NOMO-1 (cell line): ENCODE results near the gene KLKB1.

Experiments
- DNase-seq, 2 experiments: peaks; one replicate each; lab custom pipeline; 2025; ENCODE audit not compliant: unreplicated experiment in 2 of 2; lab: John Stamatoyannopoulos, UW

The KLKB1 gene

GRCh38 chr4:186227221-186227620 lies at the start of gene KLKB1:
Gene KLKB1 (plus strand): TSS chr4:186227507. CDS start chr4:186228196, 689 bp downstream.
- DNase-seq, result no peak

- DNase-seq, result no peak
Measured at GRCh38 chr4:186188107-186188506, 39.2 kb upstream of the KLKB1 start.

GRCh38 chr4:186189656-186190055 lies 37.7 kb upstream of the KLKB1 start:
- no peak for DNase-seq

- peak; percentile 25 to 35 for DNase-seq
Measured at GRCh38 chr4:186190581-186191199, 36.6 kb upstream of the KLKB1 start.

GRCh38 chr4:186191200-186192065 lies 35.9 kb upstream of the KLKB1 start, which contains the start of gene CYP4V2:
Gene CYP4V2 (plus strand): TSS chr4:186191567. CDS start chr4:186191824, 257 bp downstream.
- DNase-seq, result peak; percentile 82 to 89

- peak; percentile 15 to 38 for DNase-seq
Measured at GRCh38 chr4:186192066-186192612, 35.2 kb upstream of the KLKB1 start.

GRCh38 chr4:186193851-186194250 lies 33.5 kb upstream of the KLKB1 start:
- no peak for DNase-seq

GRCh38 chr4:186196063-186196462 lies 31.2 kb upstream of the KLKB1 start:
- no peak for DNase-seq

GRCh38 chr4:186200516-186200915 lies 26.8 kb upstream of the KLKB1 start:
- DNase-seq, result no peak

- no peak for DNase-seq
Measured at GRCh38 chr4:186201010-186201409, 26.3 kb upstream of the KLKB1 start.

GRCh38 chr4:186201535-186202230 lies 25.6 kb upstream of the KLKB1 start:
- peak; percentile 62 to 78 for DNase-seq

GRCh38 chr4:186202490-186203140 lies 24.7 kb upstream of the KLKB1 start:
- DNase-seq, result no peak

- DNase-seq, result peak; percentile 62 to 75
Measured at GRCh38 chr4:186203406-186203805, 23.9 kb upstream of the KLKB1 start.

- DNase-seq, result peak; percentile 92 to 94
Measured at GRCh38 chr4:186204103-186204559, 23.2 kb upstream of the KLKB1 start.

- no peak for DNase-seq
Measured at GRCh38 chr4:186204686-186205085, 22.6 kb upstream of the KLKB1 start.

GRCh38 chr4:186205156-186205555 lies 22.2 kb upstream of the KLKB1 start:
- no peak for DNase-seq

- no peak for DNase-seq
Measured at GRCh38 chr4:186216465-186217024, 10.8 kb upstream of the KLKB1 start.

- no peak for DNase-seq
Measured at GRCh38 chr4:186217733-186218293, 9.5 kb upstream of the KLKB1 start.

- no peak for DNase-seq
Measured at GRCh38 chr4:186221624-186222023, 5.7 kb upstream of the KLKB1 start.

- no peak for DNase-seq
Measured at GRCh38 chr4:186225848-186226247, 1.5 kb upstream of the KLKB1 start.
